GM12892 (cell line): ENCODE results near the gene FBXW5.

Experiments used
- POLR2A ChIP-seq: IDR thresholded peaks from 2 replicates; pipeline ENCODE4 v1.6.1; 2011; ENCODE audit warnings: low read depth, low read length, control low read depth
- TAF1 ChIP-seq: IDR thresholded peaks from 2 replicates; pipeline ENCODE4 v1.6.1; 2011; ENCODE audit warnings: low read depth, mild to moderate bottlenecking, control low read depth, low read length, borderline replicate concordance

- no peak for TF ChIP-seq POLR2A
- TF ChIP-seq TAF1 = no peak
These were observed 19.0 kb downstream of the FBXW5 start for GRCh38 chr9:136925414-136926153.
